Stimulated activated naive CD4-positive, alpha-beta T cell (primary cell): ENCODE results near the gene IQSEC3.
"Not testable (repeated sequence)": the region's sequence is repeated elsewhere in the genome, so short reads cannot be mapped to it uniquely, and the experiment has no call there.

Experiments used
- DNase-seq, 6 experiments: peaks; one replicate each; lab custom pipeline; 2025; lab: John Stamatoyannopoulos, UW

IQSEC3 gene

GRCh38 chr12:111699-112493 is 45.3 kb downstream of the IQSEC3 start:
- DNase-seq, result no peak

GRCh38 chr12:113347-113746 is 46.8 kb downstream of the IQSEC3 start:
- DNase-seq, result no peak

DNA sequence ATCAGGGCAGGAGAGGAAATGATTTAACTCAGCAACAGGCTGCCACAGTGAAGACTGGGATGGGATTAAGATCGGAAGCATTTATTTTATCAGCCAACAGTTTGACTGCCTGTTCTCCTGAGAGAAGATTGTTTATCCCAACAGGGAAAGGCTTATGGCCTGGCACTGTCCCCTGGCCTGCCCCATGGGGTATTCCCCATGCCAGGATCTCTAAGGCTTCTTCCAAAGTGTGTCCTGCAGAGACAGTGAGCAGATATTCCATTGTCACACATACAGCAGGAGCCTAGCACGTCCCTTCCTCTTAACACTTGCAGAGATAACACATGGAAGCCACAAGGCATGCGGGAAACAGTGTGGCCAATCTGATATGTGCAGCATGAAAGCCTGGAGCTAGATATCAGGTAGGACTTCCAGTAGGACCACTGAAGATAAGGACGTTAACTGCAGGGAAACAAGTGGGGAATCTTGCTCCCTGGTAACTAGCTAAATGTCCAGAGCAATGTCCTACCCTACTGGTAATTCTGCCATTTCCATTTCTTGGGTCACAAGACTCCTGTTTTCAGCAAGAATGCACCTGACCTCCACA is 48.2 kb downstream of the IQSEC3 start:
- no peak for DNase-seq

DNA sequence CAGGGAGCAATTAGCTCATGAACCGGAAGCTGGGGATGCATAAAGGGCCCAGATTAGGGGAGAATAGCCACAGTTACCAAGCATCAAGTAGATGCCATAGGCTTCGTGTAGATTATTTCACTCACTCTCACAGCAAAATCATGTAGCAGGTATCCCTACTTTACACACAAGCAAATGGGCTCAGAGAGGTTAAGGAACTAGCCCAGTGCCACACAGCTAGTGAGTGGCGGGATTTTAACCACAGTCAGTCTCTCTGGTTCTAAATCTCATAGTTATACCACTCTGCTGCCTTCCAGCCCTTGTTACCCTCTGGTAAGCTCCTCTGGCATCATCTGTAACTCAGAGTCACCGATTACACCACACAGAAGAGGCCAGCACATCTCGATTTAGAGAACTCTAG is 49.0 kb downstream of the IQSEC3 start:
- DNase-seq, result no peak

DNA sequence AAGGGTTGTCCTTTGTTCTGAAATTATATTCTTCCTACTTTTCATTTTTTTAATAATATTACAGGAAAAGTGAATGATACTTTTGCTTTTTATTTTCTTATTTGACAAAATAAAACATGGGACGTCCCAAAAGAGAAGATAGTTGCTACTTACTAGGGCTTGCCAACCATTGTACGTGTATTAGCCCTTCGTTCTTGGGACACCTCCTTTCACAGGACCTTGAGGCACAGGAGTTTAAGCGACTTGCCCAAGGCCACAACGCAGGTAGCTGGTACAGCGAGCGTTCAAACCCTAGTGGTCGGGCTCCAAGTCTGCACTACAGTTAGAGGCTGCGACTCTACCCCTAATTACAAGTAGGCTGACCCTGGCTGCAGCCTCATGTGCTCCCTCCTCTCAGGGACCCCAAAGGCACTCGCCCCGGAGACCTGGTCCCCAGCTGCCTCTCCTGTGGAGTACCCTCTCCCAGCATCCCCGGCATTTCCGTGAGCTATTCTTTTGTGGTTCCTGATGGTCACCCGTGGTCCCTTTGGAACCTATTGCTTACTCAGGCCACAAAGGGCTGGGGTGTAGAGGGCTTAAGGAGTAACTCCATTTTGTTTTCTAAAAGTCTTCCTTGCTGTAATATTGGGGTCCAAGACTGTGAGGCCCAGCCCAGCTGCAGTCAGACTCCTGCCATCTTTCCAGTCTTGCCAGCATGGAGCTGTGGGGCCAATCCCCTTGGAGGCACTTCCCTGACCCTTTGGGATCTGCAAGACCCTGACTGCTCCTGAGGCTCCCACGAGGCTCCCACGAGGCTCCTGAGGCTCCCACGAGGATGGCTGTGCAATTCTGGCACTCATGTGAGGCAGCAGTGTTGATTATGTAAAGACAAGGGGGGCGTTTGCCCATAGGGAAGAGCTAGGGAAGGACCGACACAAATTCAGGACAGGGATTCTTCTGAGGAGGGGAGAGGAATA is 49.7 kb downstream of the IQSEC3 start:
- DNase-seq, result no peak

DNA sequence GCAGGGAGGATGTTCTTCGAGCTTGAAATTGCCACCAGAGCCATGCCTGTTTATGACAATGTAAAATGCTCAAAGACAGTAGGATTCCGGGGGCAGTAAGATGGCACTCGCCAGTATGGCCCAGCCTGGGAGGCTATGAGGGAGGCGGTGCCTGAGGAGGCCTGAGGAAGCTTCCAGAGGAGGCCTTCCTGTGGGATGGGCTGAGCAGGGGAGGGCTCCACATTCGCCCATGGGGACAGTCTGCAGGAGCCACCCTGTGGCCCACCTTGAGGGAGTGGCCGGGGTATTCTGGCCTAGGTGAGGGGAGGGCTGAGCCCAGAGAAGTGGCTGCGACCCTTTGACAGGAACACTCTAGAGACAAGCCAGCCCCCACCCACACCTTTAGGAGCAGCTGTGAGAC is 50.7 kb downstream of the IQSEC3 start:
- DNase-seq, result no peak

GRCh38 chr12:117816-118345 is 51.3 kb downstream of the IQSEC3 start:
- DNase-seq, result no peak

DNA sequence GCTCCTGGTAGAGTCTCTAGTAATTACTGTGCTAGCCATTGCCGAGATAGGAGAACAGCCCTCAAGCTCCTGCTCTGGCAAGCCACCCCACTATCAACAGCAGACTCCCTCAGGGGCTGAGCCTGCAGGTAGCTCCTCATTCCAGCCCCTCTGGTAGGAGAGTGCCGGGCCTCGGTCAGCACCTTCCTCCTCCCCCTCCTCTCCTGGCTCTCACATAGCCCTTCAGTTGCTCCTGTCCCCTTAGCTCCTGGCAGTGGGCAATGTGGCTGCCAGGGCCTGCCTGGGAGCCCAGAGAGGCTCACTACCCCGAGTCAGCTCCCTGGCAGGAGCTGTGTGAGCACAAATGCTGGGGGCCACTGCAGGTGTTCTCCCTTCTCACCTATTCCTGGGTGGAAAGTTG is 52.0 kb downstream of the IQSEC3 start:
- DNase-seq, result no peak

DNA sequence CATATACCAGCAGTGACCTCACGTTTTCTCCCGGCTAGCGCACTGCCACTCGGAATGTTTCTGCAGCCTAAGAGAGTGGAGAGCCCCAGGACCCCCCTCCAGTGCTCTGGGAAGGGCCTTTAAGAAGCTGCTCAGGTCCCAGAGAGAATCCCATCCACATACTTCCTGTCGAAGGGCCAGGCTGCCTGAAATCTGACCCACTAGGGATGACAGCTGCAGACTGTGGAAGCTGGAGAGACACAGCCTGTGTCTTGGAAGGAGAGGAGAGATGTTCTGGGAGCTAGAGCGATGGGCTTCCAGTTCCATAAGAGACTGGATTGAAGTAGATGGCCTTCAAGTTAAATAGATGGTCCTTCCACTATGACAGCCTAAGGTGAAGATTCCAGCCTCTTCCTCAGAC is 54.4 kb downstream of the IQSEC3 start:
- no peak for DNase-seq

GRCh38 chr12:121647-122046 is 55.1 kb downstream of the IQSEC3 start:
- DNase-seq, result no peak

DNA sequence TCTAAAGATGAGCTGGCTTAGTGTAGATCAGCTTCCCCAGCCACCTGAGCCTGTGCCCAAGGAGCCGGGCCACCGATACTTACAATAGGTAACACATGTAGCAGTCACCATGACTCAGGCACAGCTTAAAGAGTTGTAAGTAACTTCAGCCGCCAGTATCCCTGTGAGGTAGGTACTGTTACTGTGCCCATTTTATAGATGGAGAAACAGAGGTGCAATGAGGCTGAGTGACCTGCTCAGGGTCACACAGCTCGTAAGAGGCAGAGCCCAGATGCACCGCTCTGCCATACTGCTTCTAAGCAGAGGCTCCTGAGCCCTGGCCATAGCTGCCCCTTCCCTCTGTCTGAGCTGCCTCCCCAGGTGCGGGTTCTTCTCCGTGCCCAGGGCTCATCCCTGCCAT is 58.5 kb downstream of the IQSEC3 start:
- DNase-seq, result no peak

DNA sequence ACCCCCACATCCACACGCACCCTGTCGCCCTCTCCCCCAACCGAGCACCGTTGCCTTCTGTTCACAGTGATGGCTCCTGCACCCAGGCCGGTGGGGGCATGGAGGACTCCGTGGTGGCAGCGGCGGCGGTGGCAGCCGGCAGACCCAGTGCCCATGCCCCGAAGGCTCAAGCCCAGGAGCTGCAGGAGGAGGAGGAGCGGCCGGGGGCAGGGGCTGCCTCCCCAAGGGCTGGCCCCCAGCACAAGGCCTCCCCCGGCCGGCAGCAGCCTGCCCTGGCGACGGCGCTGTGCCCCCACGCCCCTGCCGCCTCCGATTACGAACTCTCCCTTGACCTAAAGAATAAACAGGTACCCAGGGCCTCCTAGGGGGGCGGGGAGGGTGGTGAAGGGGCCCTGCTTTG is 59.0 kb downstream of the IQSEC3 start:
- DNase-seq, result no peak

DNA sequence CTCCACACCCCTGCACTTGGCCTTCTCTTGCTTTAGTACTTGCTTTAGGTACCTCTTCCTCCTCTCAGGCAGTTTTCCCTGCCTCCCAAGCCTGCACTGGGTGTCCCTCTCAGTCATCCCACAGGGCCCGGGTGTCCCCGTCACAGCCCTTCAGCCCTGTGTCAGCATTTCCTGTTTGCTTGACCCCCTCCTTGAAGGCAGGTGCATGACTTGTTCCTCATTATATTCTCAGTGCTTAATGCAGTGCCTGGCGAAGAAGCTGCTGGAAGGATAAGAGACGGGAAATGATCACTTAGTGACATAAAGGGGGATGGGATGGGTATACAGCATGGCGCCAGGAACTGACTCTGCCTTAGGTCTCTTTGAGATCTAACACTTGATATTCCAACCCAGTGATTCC is 61.5 kb downstream of the IQSEC3 start:
- no peak for DNase-seq

GRCh38 chr12:129001-129400 is 62.4 kb downstream of the IQSEC3 start:
- DNase-seq, result no peak

DNA sequence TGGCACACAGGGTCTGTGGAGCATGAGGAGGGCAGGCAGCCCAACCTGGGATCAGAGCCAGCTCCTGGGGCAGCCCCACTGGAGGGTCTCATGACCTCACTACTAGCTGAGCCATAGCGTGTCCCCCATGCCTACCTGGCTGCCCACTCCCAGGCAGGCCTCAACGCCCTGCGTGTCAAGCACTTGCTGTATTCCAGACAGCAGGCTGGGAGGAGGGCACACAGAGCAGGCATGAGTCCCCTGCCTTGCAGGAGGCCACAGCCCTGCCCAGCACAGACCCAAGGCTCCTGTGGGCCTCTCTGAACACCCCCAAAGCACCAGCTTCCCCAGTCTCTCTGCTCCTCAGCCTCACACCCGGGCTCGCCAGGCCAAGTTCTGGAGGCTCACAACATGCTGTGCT is 64.0 kb downstream of the IQSEC3 start:
- no peak for DNase-seq

DNA sequence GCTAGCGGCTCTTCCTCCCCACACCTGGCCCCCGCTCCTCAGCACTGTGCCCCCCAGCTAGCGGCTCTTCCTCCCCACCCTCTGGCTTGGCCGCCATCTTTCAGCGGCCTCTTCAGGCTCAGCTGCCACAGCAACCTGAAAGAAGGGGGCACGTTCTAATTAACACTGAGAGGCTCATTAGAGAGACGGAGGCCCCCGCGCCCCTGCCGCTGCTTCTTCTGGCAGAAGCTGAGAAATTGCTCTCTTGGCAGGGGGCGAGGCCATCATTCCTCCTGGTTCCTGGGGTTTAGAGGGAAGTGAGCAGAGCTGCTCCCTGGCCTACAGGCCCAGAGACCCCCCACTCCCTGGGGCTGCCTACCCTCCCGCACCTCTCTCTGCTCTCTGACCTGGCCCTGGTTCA is 64.4 kb downstream of the IQSEC3 start:
- DNase-seq, result no peak

DNA sequence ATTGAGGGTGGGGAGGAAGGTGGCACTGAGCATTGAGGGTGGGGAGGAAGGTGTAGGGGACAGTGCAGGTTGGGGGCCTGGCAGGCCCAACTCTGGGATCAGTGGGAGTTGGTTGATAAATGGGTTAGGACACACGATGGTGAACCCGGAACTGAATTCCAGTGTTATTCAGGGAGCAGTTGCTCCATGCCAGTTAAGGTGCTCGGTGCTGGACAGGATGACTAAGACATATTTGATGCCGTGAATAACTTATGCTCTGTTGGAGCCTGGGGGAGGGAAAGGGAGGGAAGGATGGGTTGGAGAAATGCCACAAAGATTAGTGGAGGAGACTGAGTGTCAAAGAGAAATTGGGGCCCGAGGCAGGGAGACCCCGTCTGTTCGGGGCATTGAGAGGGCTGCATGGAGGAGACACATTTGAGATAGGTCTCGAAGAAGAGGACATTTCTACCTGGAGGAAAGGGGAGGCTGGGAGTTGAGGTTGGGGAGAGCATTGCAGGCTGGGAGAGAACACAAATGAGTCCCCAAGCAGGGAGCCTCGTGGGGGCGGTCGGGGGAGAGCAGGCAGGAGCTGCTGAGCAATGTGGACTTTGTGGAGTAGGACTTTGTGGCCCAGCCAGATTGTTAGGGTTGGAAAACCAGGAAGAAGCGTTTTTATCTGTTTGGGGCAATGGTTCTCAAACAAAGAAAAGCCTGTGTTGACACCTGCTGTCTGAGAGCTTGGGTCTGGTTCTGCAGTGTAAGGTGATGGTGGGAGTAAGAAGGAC is 65.3 kb downstream of the IQSEC3 start:
- DNase-seq, result no peak

DNA sequence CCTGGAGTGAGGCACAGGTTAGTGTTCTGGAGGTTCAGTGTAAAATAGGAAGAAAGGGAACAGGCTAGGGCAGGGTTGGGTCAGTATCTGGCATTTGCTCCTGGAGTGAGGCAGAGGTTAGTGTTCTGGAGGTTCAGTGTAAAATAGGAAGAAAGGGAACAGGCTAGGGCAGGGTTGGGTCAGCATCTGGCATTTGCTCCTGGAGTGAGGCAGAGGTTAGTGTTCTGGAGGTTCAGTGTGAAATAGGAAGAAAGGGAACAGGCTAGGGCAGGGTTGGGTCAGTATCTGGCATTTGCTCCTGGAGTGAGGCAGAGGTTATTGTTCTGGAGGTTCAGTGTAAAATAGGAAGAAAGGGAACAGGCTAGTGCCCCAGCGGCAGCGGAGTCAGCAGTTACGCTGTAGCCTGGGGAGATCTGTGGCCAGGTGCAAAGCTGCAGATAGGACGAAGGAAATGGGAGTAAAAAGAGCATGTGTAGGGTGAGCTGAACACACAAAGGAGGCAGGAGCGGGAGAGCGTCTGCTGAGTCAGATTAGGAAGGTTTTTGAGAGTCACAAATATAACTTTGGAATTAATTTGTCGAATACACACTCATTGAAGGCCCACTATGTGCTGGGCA is 67.2 kb downstream of the IQSEC3 start:
- DNase-seq, result not testable (repeated sequence)

GRCh38 chr12:135138-135537 is 68.6 kb downstream of the IQSEC3 start:
- DNase-seq, result no peak

- DNase-seq, result no peak
These were observed 71.8 kb downstream of the IQSEC3 start for GRCh38 chr12:138171-138897.
